OCI-M2 (cell line): ENCODE results near the gene HMCN2.
"Not testable (repeated sequence)": the region's sequence is repeated elsewhere in the genome, so short reads cannot be mapped to it uniquely, and the experiment has no call there.

Experiments
- DNase-seq: peaks from one replicate; lab custom pipeline; 2025; ENCODE audit not compliant: unreplicated experiment; lab: John Stamatoyannopoulos, UW

HMCN2 gene

GRCh38 chr9:130383350-130383715, 117.8 kb downstream of the HMCN2 start:
- DNase-seq, result no peak

GRCh38 chr9:130383979-130384676, 118.6 kb downstream of the HMCN2 start:
- no peak for DNase-seq

DNA sequence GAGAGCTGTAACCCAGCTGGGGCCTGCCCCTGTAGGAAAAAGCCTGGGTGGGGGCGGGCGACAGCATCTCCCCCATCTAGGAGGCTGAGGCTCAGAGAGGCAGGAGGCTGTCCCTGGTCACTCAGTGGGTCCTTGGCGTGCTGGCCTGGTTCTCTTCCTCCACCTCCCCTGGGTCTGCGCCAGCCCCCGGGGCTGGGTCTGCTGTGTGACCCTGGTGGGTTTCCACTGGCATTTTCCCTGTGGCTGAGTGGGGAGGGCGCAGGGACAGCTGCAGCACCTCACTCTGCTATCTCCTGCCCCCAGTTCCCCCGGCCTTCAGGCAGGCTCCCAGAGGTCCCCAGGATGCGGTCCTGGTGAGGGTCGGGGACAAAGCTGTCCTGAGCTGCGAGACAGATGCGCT, 119.7 kb downstream of the HMCN2 start:
- DNase-seq, result no peak

DNA sequence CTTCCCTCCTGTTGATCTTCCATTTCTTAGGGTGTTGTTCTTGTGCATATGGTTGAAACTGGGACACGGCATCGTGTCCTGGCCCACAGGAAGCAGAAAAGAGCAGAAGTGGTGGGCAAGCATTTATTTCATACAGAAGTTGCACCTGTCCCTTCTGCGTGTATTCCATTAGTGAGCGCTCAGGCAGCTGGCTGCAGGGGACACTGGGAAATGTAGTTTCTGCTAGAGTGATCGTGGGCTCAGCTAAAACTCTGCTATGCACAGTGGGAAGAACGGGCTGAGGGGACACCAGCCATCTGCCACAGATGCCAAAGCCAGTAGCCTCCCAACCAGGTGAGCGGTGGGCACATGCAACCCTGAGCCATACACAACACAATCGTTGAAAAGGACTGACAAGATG, 121.8 kb downstream of the HMCN2 start:
- no peak for DNase-seq

DNA sequence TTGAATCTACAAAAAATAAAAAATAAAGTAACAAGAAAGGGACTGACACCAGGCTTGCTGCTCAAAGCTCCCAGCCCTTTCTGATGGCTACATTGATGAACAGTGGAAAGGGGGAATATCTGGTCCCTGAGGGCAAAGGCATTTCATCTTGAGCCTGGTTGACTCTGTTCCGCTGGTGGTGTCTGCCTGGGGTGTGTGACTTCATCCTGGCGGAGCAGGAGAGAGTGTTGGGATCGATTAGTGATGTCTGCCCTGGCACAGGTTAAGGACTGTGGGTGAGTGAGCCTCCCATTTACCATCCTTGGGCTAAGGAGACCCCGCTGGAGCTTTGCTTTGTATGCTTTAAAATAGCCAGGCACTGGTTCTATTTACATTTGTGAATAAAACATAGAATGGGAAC, 122.3 kb downstream of the HMCN2 start:
- DNase-seq, result no peak

DNA sequence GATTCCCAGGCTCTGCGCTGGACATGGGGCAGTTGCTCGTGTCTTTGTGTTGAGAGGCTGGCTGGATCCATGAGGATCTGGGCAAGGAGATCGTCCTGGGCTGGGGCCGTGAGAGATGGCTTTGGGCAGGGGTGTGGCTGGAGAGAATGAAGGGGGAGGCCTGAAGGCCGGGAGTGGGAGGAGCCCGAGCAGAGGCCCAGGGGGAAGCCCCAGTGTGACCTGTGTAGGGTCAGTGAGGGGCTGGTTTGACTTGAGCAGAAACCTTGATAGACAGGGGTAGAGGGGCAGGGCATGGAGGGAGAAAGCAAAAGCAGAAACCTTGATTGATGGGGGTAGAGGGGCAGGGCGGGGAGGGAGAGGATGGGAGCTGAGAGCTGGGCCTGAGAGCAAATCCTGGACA, 124.8 kb downstream of the HMCN2 start:
- DNase-seq, result no peak

GRCh38 chr9:130390986-130391385, 125.4 kb downstream of the HMCN2 start:
- DNase-seq, result no peak

- no peak for DNase-seq
Measured at GRCh38 chr9:130391866-130392265, 126.3 kb downstream of the HMCN2 start.

- DNase-seq, result no peak
Measured at GRCh38 chr9:130393681-130394071, 128.1 kb downstream of the HMCN2 start.

- no peak for DNase-seq
Measured at GRCh38 chr9:130394320-130394719, 128.8 kb downstream of the HMCN2 start.

DNA sequence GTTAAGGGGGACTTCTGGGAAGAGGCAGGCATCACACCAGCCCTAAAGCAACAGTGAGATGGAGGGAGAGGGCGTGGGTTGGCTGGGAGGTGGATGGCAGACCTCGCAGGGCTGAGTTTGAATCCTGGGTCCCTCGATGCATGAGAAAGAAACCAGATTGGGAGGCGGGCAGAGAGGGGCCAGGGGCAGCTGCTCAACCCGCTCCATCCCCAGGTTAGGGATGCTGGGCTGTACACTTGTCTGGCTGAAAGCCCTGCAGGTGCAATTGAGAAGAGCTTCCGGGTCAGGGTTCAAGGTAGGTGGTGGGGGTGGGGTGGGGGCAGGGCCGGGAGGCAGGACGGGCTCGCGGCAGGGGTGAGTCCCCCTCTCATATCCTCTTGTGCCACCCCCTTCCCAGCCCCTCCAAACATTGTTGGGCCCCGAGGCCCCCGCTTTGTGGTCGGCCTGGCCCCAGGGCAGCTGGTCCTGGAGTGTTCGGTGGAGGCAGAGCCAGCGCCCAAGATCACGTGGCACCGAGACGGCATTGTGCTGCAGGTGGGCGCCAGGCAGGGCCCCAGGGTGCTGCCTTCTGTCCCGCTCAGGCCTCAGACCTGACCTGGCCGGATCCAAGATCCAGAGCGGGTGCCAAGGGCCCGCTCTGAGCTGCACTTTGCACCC, 129.4 kb downstream of the HMCN2 start:
- no peak for DNase-seq

- DNase-seq, result no peak
Measured at GRCh38 chr9:130395810-130396435, 130.4 kb downstream of the HMCN2 start.

DNA sequence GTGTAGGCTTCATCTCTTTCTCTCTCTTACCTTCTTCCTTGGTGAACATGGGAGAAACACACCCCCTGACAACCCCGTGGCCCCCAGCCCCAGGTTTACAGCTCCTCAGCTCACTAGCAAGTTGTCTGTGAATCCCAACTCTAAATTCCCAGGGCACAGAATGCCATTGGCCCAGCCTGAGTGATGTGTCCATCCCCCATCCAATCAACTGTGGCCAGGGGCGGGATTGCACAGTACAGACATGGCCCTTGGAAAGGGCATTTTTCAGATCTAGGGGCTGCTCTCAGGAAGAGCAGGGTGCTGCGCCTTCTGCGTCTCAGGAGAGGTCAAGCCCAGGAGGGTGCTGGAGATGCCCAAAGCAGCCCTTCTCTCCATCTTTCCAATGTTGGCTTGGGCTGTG, 131.0 kb downstream of the HMCN2 start:
- no peak for DNase-seq

DNA sequence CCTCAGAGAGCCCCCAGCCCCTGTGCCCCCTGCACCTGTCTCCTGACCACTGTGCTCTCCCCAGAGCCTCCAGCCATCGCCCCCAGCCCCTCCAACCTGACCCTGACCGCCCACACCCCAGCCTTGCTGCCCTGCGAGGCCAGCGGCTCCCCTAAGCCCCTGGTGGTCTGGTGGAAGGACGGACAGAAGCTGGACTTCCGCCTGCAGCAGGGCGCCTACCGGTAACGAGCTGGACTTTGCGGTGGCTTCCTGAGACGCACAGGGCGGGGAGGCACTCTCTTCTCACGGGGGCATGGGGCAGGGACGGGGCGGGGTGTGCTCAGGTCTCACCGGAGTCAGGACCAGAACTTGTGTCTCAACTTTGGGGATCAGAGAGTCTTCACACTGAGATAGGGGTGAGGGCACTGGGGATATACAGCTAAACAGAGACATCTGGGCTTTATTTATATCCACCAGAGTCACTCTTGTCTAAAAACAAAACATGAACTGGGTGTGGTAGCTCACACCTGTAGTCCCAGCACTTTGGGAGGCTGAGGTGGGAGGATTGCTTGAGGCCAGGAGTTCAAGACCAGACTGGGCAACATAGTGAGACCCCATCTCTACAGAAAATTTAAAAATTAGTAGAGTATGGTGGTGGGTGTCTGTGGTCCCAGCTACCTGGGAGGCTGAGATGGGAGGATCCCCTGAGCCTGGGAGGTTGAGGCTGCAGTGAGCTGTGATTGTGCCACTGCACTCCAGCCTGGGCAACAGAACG, 133.1 kb downstream of the HMCN2 start:
- DNase-seq, result no peak

DNA sequence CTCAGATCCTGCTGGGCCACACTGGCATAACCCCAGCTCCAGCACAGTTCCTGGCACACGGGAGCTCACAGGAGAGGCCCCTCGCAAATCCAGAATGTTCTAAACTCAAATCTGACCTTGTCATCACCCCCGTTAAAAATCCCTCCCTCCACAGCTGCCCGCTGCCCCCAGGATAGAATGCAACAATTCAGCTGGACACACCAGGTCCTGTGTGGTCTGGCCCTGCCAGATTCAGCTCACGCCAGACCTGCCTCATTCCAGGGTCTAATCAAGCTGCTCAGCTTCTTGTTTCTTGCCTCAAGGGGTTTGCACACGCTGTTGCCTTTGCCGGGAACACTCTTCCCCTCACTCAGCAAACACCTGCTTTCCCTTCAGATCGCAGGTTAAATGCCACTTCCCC, 134.2 kb downstream of the HMCN2 start:
- no peak for DNase-seq

- DNase-seq, result no peak
Measured at GRCh38 chr9:130400870-130401269, 135.3 kb downstream of the HMCN2 start.

DNA sequence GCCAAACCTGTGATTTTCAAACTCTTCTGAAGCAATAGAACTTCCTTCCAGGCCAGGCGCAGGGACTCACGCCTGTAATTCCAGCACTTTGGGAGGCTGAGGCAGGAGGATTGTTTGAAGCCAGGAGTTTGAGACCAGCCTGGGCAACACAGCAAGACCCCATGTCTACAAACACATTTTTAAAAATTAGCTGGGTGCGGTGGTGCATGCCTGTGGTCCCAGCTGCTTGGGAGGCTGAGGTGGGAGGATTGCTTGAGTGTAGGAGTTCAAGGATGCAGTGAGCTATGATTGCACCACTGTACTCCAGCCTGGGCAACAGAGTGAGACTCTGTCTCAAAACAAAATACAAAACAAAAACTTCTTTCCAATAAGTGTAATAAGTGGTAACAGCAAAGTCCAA, 136.2 kb downstream of the HMCN2 start:
- not testable (repeated sequence) for DNase-seq

DNA sequence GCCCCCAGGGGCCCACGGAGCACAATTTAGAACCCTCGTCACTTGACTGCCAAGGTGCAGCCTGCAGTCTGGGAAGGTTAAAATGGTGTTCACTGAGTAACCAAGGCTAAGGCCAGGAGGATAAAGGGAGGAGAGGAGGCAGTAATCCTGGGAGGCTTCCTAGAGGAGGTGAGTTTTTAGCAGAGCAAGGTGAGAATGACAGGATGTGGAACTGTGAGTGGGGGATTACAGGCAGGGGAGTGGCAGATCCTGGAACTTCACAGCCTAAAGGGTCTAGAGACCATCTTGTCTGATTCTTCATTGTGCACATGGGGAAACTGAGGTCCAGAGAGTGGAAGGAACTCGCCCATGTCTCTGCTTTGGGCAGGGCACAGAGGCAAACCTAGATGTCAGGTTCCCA, 136.7 kb downstream of the HMCN2 start:
- DNase-seq, result no peak

GRCh38 chr9:130402645-130403440, 137.3 kb downstream of the HMCN2 start:
- no peak for DNase-seq

DNA sequence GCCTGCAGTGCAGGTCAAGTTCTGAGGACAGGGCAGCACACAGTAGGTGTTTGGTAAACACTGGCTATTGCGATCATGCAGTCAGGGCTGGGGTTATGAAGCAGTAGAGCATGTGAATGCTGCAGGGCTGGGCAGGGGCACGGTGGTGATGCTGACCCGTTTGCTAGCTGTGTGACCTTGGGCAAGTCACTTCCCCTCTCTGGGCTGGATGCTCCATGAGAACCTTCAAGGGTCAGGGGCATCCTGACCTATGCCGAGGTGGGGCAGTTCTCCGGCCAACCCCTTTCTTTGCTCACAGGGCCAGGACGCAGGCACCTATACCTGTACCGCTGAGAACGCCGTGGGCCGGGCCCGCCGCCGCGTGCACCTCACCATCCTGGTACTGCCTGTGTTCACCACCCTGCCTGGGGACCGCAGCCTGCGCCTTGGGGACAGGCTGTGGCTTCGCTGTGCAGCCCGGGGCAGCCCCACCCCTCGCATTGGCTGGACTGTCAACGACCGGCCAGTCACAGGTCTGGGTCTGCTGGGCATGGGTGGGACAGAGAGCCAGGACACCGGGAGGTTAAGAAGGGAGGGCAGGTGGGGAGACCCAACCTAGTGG, 140.2 kb downstream of the HMCN2 start:
- no peak for DNase-seq
